BJ (cell line): ENCODE measurements around the gene SOCS3. TPM values are rescaled to one million over a fixed set of nuclear protein-coding genes. Genes with fewer than 3 reads are reported as not detected.

Source experiments
- CTCF ChIA-PET: fragments of 350-600 bp; formaldehyde crosslinking; extraction: SDS; loops from one replicate; lab custom pipeline; 2021; ENCODE audit warnings: antibody characterized with exemption, inconsistent platforms; lab: Yijun Ruan, JAX
- POLR2A ChIA-PET: fragments of 300-600 bp; sonication (Branson Sonifier 250); formaldehyde crosslinking; extraction: SDS; loops from one replicate; lab custom pipeline; 2021; ENCODE audit warnings: antibody characterized with exemption; lab: Charles Lee
- DNase-seq: peaks from one replicate; pipeline ENCODE4 v3.0.0-alpha.2; 2011; ENCODE audit warnings: low read depth
- H3K27me3 ChIP-seq: 2 replicates; pipeline ENCODE4 v1.6.0; 2011; ENCODE audit warnings: low read length; ENCODE audit not compliant: control insufficient read depth, insufficient read depth
- H3K36me3 ChIP-seq: 2 replicates; pipeline ENCODE4 v1.5.1; 2011; ENCODE audit warnings: low read length; ENCODE audit not compliant: control insufficient read depth, insufficient read depth
- H3K4me3 ChIP-seq: 2 replicates; pipeline ENCODE4 v1.5.1; 2011; ENCODE audit warnings: low read depth, mild to moderate bottlenecking, control low read depth, low read length
- polyA plus RNA-seq: library from polyadenylated mRNA; depleted of rRNA; stranded (reverse); fragments of >200 nt; gene quantifications from 2 replicates; pipeline ENCODE4 v1.2.3, GENCODE V29; 2011
- TF ChIP-seq, protein P1 (sequence below): IDR thresholded peaks from 2 replicates; pipeline ENCODE4 v1.5.1; 2011; ENCODE audit warnings: low read depth, mild to moderate bottlenecking, control low read depth, inconsistent platforms, low read length, moderate library complexity; ENCODE audit not compliant: insufficient read depth

SOCS3 gene
- polyA plus RNA-seq, 1 experiment: 26.4 TPM

DNA sequence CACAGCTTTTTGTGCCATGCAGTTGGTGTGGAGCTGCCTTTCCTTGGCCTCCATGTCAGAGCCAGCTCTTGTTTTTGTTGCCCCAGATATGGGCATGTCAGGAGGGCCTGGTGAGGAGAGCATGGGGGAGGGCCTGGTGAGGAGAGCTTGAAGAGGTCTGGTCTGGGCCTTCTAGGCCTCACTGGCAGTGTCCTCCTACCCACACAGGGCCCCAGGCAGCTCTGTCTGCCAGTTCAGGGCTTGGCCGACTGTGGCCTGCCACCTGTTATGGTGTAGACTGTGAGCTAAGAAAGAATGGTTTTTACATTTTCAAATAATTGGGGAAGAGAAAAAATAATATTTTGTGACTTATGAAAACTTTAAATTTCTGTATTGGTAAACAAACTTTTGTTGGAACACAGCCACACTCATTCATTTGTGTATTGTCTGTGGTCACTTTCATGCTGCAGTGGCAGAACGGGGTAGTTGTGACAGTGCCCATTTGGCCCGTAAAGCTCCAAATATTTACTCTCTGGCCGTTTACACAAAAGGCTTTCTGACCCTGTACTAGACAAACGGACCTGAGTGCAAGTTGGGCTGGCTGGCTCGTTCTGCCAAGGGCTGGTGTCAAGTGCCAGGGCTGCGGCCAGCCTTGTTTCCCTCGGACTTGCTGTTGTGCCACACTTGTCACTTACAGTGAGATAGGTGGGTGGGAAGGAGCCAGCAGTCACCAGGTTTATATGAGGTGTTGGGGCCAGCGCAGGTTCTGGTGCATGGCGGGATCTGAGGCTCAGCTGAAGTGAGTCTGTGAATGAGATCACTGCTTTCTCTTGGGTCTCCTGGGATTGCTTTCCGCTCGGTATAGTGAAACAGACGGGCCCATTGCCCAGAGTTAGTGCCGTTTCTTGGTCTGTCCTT is 36.8 kb upstream of the SOCS3 start:
- H3K27me3 ChIP-seq: no peaks in the 10 kb centered on the region
- ChIA-PET CTCF (interaction anchor here (1.3 to 1.5 kb wide), 3 partner anchors 26 to 38 kb away, joined by 4 to 5 read pairs (median 4); no protein-coding TSS in a partner anchor), POLR2A (no interaction called here)
- TF ChIP-seq, protein P1, sequence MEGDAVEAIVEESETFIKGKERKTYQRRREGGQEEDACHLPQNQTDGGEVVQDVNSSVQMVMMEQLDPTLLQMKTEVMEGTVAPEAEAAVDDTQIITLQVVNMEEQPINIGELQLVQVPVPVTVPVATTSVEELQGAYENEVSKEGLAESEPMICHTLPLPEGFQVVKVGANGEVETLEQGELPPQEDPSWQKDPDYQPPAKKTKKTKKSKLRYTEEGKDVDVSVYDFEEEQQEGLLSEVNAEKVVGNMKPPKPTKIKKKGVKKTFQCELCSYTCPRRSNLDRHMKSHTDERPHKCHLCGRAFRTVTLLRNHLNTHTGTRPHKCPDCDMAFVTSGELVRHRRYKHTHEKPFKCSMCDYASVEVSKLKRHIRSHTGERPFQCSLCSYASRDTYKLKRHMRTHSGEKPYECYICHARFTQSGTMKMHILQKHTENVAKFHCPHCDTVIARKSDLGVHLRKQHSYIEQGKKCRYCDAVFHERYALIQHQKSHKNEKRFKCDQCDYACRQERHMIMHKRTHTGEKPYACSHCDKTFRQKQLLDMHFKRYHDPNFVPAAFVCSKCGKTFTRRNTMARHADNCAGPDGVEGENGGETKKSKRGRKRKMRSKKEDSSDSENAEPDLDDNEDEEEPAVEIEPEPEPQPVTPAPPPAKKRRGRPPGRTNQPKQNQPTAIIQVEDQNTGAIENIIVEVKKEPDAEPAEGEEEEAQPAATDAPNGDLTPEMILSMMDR: no peak
- peaks cover 32% of the 10 kb centered on the region for H3K36me3 ChIP-seq
- no peak for DNase-seq
- no peak overlapping the region for H3K4me3 ChIP-seq

DNA sequence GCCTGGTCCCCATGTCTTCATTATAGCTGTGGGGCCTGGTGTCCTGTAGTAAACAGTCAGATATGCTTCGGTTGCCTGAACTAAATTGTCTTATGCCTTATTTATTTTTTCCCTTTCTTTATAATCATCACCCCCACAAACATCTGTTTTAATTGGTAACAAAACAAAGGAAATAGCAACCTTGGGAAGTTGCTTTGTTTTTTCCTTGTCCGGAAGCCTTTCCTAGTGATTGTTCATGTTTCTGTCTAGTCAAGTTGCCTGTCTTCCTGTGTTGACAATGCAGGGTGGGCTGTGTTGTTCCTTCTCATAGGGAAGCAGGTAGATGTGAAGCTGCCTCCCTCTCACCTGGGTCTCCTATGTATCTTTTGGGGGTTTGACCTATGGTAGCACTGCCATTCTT is 35.3 kb upstream of the SOCS3 start:
- Histone ChIP-seq H3K4me3 (no peak overlapping the region), H3K36me3 (peaks cover 23% of the 10 kb centered on the region), H3K27me3 (no peaks in the 10 kb centered on the region)
- POLR2A ChIA-PET: no interaction called here
- DNase-seq: no peak
- TF ChIP-seq, protein P1: no peak
- CTCF ChIA-PET: interaction anchor here (1.5 to 1.6 kb wide), 2 partner anchors 27 to 34 kb away, joined by 4 to 6 read pairs; no protein-coding TSS in a partner anchor

DNA sequence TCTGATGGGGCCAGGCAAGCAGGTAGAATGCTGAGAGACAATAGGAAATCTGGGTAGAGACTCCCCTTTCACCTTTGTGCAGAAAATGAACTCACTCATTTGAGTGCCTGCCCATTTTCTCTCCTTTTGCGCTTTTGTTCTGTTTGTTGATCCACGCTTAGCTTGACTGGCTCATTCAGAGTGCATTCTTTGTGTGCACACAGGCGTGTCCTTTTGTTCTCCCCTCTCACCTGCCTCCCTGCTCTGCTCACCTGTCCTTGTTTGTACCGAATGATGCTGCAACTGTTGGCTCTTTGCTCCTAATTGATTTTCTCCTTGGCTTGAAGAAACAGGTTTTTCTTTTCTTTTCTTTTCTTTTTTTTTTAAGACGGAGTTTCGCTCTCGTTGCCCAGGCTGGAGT is 34.3 kb upstream of the SOCS3 start:
- ChIA-PET POLR2A (no interaction called here), CTCF (interaction anchor here (1.6 kb wide), 1 partner anchor 28 kb away, joined by 6 read pairs; no protein-coding TSS in a partner anchor)
- Histone ChIP-seq H3K27me3 (no peaks in the 10 kb centered on the region), H3K36me3 (peaks cover 16% of the 10 kb centered on the region), H3K4me3 (no peak overlapping the region)
- TF ChIP-seq, protein P1: no peak
- DNase-seq: no peak

DNA sequence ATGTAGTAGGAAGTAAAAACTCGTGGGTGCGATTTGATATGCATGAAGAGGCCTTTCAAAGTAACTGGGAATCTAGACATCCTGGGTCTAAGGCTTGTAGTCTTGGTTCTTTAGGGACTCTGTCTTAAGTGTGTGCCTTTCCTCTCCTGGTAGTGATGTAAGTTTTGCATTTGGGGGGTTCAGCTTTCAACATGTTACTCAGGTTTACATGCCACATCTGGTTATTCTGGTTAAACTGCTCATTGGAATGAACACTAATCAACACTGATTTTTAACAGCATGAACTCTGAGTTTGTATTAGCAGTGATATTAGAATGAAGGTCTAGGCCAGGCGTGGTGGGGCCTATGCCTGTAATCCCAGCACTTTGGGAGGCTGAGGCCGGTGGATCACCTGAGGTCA is 33.7 kb upstream of the SOCS3 start:
- DNase-seq: no peak
- H3K36me3 ChIP-seq: peaks cover 12% of the 10 kb centered on the region
- no peak overlapping the region for H3K4me3 ChIP-seq
- H3K27me3 ChIP-seq: no peaks in the 10 kb centered on the region
- TF ChIP-seq, protein P1: no peak
- POLR2A ChIA-PET: no interaction called here
- CTCF ChIA-PET: interaction anchor here (1.6 kb wide), 1 partner anchor 28 kb away, joined by 6 read pairs; no protein-coding TSS in a partner anchor

DNA sequence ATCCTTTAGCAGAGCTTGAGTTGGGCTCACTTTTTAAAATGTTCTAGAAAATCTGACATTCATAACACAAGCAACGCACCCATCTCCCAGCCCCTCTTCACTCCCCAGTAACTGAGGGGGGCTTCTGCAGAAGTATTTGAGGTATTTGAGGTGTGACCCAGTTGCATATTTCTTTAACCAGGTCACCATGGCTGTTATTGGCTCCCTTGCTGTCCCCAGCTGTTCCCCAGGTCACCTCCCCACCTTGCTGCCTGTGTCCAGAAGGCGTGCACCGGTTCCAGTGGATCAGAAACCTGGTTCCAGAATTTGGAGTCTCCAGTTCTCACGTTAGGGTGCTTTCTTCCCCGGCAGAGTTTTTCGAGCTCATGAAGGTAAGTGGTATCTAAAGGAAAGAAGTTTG is 32.4 kb upstream of the SOCS3 start:
- Histone ChIP-seq H3K27me3 (no peaks in the 10 kb centered on the region), H3K36me3 (peaks cover 7% of the 10 kb centered on the region; the same call in 1 of the 2 replicates), H3K4me3 (no peak overlapping the region)
- TF ChIP-seq, protein P1: no peak
- DNase-seq: no peak
- CTCF ChIA-PET: interaction anchor here (0.8 to 3.5 kb wide), 8 partner anchors 10 to 34 kb away, joined by 3 to 16 read pairs (median 4); no protein-coding TSS in a partner anchor
- POLR2A ChIA-PET: no interaction called here
